LNCAP (cell line): Measurements from ENCODE around the gene GPR157.

Source experiments
- TF ChIP-seq, protein P1 (sequence below): fragments of 450-650 bp; IDR thresholded peaks from 2 replicates; pipeline ENCODE4 v1.5.1; 2017; ENCODE audit warnings: mild to moderate bottlenecking

Gene GPR157

GRCh38 chr1:9093581-9093980 is 35.3 kb downstream of the GPR157 start:
- TF ChIP-seq, protein P1, sequence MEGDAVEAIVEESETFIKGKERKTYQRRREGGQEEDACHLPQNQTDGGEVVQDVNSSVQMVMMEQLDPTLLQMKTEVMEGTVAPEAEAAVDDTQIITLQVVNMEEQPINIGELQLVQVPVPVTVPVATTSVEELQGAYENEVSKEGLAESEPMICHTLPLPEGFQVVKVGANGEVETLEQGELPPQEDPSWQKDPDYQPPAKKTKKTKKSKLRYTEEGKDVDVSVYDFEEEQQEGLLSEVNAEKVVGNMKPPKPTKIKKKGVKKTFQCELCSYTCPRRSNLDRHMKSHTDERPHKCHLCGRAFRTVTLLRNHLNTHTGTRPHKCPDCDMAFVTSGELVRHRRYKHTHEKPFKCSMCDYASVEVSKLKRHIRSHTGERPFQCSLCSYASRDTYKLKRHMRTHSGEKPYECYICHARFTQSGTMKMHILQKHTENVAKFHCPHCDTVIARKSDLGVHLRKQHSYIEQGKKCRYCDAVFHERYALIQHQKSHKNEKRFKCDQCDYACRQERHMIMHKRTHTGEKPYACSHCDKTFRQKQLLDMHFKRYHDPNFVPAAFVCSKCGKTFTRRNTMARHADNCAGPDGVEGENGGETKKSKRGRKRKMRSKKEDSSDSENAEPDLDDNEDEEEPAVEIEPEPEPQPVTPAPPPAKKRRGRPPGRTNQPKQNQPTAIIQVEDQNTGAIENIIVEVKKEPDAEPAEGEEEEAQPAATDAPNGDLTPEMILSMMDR = no peak

- TF ChIP-seq, protein P1 = no peak
Observed at GRCh38 chr1:9093091-9093490, 35.8 kb downstream of the GPR157 start.

GRCh38 chr1:9088807-9089206 is 40.1 kb downstream of the GPR157 start:
- TF ChIP-seq, protein P1 = no peak

DNA sequence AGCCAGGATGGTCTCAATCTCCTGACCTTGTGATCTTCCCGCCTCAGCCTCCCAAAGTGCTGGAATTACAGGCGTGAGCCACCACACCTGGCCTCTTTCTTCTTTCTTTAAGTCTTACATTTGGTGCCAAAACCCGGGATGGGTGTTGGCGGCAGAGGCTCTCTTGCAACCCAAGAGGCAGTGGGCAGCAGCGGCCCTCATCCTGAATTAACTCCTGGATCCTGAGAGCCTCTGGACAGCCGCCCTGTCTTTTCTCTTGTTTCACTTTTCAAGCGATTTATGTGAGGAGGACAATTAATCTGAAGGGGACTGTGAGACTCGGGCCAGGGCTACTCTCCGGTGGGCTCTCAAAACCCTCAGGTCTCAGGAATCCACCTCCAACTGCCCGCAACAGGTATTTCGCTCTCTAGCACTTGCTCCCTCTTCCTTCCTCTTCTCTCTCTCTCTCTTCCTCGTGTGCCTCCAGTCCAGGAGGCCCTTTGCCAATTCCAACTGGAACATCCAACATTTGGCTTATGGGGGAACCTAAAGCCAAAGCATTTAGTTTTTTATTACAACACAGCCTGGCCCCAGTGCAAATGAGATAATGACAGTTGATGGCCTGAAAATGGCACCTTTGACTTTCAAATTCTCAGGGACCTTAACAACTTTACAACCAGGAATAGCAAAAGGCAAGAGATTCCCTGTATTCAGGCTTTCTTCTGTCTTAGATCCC is 41.3 kb downstream of the GPR157 start:
- TF ChIP-seq, protein P1 = no peak

- TF ChIP-seq, protein P1 = no peak
Observed at GRCh38 chr1:9086796-9087195, 42.1 kb downstream of the GPR157 start.

GRCh38 chr1:9086045-9086444 is 42.9 kb downstream of the GPR157 start:
- TF ChIP-seq, protein P1 = no peak

DNA sequence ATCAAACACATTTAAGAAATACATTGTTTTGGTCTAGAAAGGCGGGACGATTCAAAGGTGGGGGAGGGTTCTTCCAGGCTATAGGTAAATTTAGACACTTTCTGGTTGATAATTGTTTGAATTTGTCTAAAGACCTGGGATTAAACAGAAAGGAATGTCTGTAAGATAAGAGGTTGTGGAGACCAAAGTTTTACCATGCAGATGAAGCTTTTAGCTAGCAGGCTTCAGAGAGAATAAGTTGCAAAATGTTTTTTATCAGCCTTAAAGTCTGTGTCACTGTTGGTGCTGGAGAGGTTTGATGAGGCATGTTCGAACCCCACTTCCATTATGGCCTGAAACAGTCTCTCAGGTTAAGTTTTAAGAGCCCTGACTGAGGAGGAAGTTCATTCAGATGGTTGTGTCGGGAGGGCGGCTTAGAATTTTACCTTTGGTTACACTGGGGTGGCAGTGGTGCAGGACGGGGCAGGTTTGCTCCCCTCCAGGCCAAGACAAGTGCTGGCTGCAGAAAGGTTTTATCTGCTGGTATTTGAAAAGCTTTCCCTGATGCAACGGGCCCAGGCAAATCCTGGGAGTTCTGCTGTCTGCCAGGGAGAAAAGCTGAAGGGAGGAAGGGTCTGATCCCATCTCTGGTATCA is 43.5 kb downstream of the GPR157 start:
- TF ChIP-seq, protein P1 = no peak
